Activated CD8-positive, alpha-beta memory T cell treated with anti-CD3 and anti-CD28 coated beads, Interleukin-2, amount 50 U/mL, for 48 hours (primary cell): ENCODE results near the gene HCST.
A peak's percentile ranks its signal among the peaks of the same experiment; 100 is the strongest.
"Not testable (repeated sequence)": the region's sequence is repeated elsewhere in the genome, so short reads cannot be mapped to it uniquely, and the experiment has no call there.

Source experiments
- DNase-seq: peaks from one replicate; pipeline ENCODE4 v3.0.0-alpha.2; 2020

HCST gene

GRCh38 chr19:35901854-35902661 is at the start of gene HCST:
HCST (plus strand) TSS chr19:35902529; CDS start chr19:35902594, 65 bp downstream.
- no peak for DNase-seq

- DNase-seq = no peak
Measured at GRCh38 chr19:35853038-35853756, 49.1 kb upstream of the HCST start.

DNA sequence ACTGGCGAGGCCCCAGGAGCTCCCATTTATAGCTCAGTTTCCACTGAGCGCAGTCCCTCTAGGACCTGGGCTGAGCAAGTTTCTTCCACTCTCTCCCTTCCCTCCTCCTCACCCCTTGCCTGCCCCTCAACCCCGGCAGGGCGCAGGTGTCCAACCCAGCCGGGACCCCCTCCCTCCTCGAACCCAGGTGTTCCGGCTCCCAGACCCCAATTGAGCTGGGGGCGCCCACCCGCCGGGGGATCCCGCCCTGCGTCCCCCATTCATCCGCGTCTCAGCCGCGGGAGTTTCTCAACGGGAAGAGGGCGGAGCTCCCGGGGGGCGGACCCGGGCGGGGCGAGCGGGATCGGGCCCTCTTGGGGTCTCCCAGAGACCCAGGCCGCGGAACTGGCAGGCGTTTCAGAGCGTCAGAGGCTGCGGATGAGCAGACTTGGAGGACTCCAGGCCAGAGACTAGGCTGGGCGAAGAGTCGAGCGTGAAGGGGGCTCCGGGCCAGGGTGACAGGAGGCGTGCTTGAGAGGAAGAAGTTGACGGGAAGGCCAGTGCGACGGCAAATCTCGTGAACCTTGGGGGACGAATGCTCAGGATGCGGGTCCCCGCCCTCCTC is 45.7 kb upstream of the HCST start, which contains the start of gene KIRREL2:
Gene KIRREL2 (plus strand): TSS at position 366 of the 604 bp plus-strand sequence. CDS start 209 bp downstream, at position 575.
- DNase-seq = peak; percentile 75

- DNase-seq = no peak
Measured at GRCh38 chr19:35858311-35858710, 44.0 kb upstream of the HCST start.

GRCh38 chr19:35859414-35859813 is 42.9 kb upstream of the HCST start:
- no peak for DNase-seq

DNA sequence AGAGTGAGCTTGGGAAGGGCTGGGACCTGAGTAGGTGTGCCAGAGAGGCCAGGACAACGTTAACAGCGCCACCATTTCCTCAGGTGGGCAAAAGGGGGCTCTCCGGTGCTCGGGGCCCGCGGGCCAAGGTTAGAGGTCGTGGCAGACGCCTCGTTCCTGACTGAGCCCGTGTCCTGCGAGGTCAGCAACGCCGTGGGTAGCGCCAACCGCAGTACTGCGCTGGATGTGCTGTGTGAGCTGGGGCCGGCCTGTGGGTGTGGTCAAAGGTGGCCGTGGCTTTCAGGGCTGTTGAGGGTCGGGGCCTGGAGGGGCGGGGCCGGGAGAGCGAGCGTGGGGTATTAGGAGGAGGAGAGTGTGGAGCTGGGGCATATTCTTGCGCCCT is 41.9 kb upstream of the HCST start:
- no peak for DNase-seq

DNA sequence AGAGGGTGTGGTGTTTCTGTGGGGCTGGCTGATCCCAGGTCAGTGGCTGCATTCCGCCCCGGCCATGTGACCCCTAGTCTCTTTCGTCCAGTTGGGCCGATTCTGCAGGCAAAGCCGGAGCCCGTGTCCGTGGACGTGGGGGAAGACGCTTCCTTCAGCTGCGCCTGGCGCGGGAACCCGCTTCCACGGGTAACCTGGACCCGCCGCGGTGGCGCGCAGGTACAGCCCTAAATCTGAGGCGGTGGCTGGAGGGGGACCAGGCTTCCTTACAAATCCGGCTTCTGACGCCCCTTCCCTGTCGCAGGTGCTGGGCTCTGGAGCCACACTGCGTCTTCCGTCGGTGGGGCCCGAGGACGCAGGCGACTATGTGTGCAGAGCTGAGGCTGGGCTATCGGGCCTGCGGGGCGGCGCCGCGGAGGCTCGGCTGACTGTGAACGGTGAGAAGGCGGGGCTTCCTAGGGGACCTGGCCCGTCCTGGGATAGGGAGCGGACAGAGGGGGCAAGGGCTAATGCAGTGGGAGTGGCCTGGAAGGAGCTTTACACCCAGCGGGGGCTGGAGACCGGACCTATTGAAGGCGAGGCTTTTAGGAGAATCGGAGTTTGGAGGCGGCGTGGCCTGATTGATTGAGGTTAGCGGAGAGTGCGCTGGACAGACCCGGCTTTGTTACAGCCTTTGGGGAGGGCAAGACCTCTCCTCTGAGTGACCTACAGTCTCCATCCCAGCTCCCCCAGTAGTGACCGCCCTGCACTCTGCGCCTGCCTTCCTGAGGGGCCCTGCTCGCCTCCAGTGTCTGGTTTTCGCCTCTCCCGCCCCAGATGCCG is 41.3 kb upstream of the HCST start:
- DNase-seq = no peak

DNA sequence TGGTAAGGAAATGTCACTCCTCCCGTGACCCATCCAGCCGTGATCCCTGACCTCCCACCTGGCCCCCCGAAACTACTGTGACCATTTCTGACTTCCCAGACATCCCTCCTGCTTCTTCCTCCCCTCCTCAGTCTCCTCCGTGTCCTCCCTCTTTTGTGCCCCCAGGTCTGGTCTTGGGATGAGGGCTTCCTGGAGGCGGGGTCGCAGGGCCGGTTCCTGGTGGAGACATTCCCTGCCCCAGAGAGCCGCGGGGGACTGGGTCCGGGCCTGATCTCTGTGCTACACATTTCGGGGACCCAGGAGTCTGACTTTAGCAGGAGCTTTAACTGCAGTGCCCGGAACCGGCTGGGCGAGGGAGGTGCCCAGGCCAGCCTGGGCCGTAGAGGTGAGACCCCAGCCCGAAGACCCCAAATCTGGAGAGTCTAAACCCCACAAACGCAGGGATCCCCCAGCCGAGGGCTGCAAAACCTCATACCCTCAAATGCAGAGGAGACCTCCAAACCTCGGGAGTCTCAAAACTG is 40.6 kb upstream of the HCST start:
- DNase-seq = no peak

DNA sequence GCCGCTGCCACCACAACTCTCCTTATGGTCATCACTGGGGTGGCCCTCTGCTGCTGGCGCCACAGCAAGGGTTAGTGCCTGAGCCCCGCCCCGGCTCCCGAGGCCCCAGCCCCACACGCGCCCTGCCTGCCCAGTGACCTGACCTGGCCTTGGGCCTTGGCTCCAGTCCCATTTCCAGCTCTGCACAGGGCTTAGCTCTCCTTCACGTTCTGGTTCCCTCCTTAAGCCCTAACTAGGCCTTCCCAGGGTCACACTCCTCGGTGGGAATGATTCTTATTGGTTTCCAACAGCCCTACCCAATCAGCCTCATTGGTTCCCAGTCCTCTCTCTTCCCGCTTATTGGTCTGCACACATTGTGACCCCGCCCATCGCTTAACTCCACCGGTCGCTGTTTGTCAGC is 39.8 kb upstream of the HCST start:
- no peak for DNase-seq

DNA sequence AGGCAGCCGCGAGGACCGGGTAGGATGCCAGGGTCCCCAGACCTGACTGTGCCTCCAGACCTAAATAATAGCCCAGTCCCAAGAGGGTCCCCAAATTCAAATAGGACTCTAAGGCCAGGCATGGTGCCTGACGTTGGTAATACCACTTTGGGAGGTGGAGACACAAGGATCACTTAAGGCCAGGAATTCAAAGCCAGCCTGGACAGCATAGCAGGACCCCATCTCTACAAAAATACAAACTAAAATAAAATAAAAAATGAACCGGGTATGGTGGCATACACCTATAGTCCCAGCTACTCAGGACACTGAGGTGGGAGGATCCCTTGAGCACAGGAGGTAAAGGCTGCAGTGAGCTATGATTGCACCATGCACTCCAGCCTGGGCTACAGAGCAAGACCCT is 39.3 kb upstream of the HCST start:
- no peak for DNase-seq

DNA sequence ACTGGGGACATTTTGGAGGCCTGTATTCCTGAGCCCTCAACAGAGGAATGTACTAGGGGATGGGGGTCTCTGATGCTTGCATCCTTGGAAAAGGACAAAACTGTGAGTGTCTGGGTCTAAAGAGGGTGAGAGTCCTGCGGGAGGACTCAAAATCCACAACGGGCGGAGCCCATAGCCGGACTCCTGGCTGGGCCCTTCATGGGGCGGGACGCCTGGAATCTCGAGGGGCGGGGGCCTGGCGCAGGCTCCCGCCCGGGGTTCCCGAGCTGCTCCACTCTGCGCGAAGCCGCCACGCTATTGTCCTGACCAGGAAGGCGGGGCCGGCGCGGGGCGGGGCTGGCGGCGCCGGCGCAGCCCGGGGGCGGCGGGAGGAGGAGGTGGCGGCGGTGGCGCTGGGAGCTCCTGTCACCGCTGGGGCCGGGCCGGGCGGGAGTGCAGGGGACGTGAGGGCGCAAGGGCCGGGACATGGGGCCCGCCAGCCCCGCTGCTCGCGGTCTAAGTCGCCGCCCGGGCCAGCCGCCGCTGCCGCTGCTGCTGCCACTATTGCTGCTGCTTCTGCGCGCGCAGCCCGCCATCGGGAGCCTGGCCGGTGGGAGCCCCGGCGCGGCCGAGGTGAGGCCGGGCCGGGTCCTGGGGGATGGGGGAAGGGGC is 34.0 kb upstream of the HCST start, which contains the start of gene APLP1:
Gene APLP1 (plus strand): TSS at position 403 of the 651 bp plus-strand sequence. CDS start 63 bp downstream, at position 466.
- DNase-seq = peak; percentile 86

- no peak for DNase-seq
Measured at GRCh38 chr19:35868823-35869326, 33.5 kb upstream of the HCST start.

GRCh38 chr19:35869327-35870123 is 32.8 kb upstream of the HCST start:
- peak; percentile 91 for DNase-seq

DNA sequence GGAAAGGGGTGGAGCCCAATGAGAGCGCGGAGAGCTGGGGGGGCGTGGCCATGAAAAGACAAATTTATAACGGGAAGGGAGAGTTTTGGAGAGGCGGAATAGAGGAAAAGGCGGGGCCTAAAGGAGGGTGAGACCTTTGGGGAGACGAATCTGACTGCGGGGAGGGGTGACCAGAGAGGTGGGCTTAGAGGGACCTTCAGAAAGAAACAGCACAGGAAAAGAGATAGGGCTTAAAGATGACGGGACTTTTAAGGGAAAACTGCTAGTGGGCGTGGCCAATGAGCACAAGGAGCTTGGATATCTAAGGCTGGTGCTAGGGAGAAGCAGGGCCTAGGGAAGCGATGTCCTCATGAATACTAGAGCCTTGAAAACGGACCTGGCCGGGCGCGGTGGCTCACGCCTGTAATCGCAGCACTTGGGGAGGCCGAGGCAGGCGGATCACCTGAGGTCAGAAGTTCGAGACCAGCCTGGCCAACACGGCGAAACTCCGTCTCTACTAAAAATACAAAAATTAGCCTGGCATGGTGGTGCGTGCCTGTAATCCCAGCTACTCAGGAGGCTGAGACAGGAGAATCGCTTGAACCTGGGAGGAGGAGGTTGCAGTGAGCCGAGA is 32.1 kb upstream of the HCST start:
- not testable (repeated sequence) for DNase-seq

- DNase-seq = no peak
Measured at GRCh38 chr19:35870798-35871197, 31.5 kb upstream of the HCST start.

DNA sequence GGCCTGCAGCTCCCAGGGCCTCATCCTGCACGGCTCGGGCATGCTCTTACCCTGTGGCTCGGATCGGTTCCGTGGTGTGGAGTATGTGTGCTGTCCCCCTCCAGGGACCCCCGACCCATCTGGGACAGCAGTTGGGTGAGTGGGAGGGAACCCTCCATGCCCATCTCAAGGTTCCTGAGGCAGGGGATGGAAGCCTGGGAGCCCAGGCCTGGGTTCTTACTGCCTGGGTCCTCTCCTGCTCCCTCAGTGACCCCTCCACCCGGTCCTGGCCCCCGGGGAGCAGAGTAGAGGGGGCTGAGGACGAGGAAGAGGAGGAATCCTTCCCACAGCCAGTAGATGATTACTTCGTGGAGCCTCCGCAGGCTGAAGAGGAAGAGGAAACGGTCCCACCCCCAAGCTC is 30.7 kb upstream of the HCST start:
- no peak for DNase-seq

DNA sequence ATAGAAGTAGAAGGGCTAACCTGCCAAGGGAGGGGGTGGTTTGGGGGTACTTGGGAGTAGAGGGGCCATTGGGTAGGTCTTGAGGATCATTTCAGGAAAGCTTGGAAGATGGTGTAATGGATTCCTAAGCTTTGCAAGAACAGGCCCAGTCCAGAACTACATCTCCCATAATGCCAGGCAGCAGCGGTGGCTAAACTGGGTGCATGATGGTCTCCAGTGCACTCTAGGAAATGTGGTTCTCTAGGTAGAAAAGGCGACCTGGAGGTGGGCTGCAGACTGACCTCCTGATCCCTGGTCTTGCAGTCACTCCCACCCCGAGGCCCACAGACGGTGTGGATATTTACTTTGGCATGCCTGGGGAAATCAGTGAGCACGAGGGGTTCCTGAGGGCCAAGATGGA is 30.1 kb upstream of the HCST start:
- DNase-seq = no peak

DNA sequence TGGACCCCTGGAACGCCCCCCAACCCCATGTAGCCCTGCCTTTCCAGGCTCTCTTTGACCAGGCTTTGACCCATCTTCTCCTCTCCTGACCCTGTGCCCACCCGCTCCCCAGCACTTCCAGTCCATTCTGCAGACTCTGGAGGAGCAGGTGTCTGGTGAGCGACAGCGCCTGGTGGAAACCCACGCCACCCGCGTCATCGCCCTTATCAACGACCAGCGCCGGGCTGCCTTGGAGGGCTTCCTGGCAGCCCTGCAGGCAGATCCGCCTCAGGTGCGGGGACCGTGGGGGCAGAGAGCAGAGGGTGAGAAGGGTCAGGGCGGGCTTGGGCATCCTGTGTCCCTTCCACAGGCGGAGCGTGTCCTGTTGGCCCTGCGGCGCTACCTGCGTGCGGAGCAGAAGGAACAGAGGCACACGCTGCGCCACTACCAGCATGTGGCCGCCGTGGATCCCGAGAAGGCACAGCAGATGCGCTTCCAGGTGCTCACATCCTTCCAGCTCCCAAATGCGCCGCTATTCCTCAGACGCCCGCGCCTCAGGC is 27.9 kb upstream of the HCST start:
- no peak for DNase-seq

- DNase-seq = no peak
Measured at GRCh38 chr19:35879068-35879467, 23.3 kb upstream of the HCST start.

- DNase-seq = peak; percentile 97
Measured at GRCh38 chr19:35879770-35880317, 22.5 kb upstream of the HCST start.
